Inferior parietal cortex (tissue), 1 donor: ENCODE results near the gene PRDM5.

Experiments
- DNase-seq: peaks from one replicate; pipeline ENCODE4 v3.0.0-alpha.2; 2016; ENCODE audit errors: extremely low spot score

PRDM5 gene

DNA sequence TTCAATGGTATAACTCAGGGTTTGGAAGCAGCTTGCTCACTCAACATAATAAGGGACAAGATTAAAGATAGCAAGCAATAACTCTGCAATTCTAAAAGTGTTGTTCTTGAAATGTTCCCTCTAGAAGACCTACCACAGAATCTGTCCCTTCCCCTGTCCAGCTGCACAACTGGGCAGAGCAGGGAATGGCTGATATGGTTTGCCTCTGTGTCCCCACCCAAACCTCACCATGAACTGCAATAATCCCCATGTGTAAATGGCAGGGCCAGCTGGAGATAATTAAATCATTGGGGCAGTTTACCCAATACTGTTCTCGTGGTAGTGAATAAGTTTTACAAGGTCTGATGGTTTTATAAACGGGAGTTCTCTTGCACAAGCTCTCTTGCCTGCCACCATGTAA, 19.1 kb downstream of the PRDM5 start:
- no peak for DNase-seq

DNA sequence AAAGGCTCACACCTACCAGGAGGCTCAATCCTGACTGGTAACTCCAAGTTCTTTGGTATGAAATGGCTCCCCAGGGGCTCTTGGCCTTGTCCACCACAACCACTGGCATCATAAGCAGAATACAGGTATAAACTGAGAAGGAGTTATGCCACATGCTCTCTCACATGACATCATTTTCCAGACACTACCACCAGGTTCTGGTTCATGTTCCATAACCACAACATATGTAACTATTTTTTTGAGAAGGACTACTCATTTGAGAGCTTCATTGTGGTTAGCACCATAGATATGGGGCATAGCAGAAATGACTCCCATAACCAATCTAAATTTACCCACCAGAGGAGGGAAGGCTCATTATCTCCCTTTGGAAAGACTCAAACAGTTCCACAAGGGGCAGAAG, 19.6 kb downstream of the PRDM5 start:
- DNase-seq, result no peak

DNA sequence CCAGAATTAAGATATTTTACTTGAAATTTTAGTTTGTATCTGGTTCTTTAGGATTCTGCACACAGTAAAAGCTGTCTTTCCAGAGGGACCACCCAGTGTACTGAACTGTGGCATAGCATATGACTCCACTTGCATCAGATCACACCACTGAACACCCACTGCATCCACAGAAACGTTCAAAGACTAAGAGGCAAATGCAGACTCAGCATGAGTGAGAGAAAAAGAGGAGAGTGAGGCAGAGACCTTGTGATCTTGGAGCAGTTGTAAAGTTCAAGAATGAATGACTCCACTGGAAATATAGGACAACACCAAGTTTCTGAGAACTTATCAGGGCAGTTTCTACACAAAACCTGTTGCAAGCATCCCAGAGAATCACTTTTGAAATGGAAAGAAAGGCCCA, 20.8 kb downstream of the PRDM5 start:
- DNase-seq, result no peak

GRCh38 chr4:120897981-120898719, 24.4 kb downstream of the PRDM5 start:
- no peak for DNase-seq

- no peak for DNase-seq
Observed at GRCh38 chr4:120895554-120895953, 27.0 kb downstream of the PRDM5 start.

DNA sequence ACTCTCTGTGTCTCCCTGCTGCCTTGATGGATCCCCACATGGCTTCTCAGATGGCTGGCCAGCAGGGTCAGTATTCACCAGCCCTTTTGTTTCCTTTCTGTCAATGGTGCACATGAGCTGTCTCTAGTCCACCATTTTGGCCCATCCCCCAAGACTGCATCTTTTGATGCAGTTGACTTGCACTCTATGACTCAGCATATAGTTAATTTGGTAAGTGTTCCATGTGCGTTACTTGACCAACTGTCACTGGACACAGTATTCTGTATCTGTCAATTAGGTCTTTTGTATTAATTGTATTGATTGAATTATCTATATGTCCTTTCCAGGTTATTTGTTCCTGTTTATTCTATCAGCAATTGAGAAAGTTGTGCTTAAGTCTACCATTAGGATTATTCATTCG, 29.2 kb downstream of the PRDM5 start:
- DNase-seq, result no peak

DNA sequence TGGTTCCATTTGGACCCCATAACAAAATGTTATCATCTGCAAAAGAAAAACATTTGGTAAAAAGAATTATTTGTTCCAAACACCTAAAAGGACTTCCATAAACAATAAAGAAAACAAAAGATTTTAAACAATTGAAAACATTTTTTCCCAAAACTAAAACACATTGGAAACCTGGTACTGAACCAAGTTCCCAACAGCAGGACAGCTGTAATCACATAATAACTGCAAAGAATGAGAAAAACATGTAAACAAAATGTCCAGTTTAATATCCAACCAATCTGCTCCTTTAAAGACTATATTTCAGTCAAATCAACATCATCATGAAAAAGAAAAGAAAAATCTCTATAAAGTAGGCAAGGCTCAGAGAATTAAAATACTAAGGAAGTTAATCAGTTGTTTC, 36.3 kb downstream of the PRDM5 start:
- DNase-seq, result no peak

DNA sequence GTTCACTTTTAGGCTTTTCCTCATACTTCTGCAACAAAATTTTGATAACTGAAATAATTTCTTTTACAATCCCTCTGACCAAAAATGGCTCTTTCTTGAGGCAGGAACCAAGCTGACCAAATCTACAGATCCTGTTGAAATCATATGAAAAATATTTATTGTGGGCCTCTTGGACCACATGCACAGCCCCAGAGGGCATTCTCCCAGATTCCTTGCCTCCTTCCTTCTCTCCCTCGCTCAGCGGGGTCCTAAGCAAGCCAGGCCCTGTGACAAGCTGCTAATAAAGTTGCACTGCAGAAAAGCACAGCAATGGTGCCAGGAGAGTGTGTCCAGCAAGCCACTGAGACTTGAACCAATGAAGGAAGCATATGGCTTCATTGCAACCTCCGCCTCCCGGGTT, 40.7 kb downstream of the PRDM5 start:
- DNase-seq, result no peak

- DNase-seq, result no peak
Observed at GRCh38 chr4:120881351-120881750, 41.2 kb downstream of the PRDM5 start.

DNA sequence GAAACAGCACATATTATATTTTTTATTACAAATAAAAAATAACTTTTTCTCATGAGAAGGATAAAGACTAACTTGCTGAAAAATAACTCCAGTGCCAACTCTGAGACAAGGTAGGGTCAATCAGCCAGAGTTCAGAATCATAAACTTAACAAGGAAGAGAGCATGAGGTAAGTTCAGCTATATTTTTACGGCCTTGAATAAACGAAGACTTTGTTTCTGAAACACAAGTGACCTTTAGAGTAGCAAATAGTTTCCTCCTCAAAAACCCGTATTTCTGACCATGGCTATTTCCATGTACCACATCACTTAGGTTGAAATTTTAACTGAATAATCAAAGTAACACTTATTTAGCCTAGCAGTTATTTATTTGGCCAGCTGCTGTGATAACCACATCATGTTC, 45.5 kb downstream of the PRDM5 start:
- no peak for DNase-seq

DNA sequence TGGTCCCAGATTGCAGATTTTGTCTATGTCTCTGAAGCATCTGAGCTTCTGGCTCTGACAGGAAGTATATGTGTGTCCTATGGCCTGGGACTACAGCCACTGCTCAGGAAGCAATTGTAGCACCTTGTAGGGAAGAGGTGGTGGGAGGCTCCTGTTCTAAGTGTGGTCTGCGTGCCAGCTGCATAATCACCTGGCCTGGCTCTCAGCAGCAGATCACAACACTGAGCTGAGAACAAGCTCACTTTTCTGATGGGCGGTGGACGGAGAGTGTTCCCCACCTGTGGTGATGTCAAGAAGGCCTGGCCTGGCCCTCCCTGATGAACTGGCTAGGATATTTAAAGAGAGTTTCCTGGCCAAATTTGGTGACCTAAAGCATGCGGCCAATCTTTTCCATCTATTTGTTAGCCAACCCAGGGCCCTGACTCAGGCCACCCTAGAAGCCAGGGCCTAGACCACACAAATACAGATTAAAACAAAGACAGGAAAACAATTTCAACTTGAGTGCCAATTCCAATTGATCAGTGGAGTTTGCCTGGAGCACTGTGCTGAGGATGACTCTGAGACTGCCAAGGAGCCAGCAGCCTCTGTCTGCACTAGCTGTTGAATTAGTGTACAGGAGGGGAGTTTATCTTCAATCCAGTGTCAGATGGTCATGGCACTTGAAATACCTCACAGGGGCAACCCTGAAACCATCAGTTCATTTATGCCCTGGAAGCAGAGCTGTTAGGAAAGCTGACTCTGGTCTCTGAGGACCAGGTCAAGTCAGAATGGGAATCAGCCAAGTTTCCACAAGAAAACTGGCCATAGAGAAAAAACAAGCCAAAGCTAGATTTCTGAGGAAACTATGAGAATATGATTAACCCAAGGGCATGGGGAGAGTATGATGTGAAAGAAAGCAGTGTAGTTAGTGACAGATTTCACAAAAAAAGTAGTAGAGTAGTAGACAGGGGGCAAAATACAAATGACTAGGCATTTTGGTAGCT, 47.4 kb downstream of the PRDM5 start:
- no peak for DNase-seq

DNA sequence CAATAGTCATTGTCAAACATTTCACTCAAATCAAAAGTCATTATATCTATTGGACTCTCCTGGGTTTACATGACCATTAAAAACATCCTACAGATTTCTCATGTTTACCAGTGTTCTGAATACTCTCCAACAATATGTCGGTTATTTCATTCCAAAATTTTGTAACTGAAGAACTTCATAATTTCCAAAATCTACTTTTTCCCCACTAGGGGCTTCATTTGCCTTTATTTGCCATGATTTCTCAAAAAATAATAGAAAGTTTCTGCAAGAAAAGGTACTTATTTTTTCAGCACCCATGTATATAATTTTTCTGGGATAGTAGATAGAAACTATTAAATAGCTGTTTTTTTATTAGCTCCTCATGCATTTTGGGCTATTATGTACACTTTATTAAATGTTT, 49.0 kb downstream of the PRDM5 start:
- no peak for DNase-seq

- DNase-seq, result no peak
Observed at GRCh38 chr4:120871173-120871572, 51.4 kb downstream of the PRDM5 start.

GRCh38 chr4:120870279-120870673, 52.2 kb downstream of the PRDM5 start:
- DNase-seq, result no peak

DNA sequence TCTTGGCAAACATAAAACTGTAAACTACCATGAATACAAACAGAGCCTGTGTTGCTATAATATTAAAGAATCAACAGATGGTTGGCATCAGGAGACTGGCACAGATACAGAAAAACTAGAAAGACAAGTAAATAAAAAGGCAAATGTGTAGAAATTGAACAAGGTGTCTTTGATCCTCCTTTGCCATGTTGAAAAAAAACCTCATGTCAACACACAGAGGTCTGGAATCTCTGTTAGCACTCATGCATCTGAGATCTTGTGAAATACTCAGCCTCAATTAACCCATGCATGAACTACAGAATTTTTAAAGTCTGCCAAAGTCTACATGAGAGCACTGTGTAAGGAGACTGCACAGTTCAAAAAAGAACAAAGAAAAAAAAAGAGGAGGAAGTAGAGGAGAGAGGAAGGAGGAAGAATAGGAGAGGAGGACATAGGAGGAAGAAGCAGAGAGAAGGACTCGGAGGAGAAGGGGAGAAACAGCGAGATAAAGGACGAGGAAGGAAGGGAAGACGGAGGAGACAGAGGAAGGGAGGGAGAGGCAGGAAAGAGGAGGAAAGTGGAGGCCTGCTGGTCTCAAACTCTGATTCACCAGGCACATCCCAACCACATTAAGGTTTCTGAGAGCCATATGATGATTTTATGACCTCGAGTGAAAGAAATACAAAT, 52.8 kb downstream of the PRDM5 start:
- DNase-seq, result no peak

DNA sequence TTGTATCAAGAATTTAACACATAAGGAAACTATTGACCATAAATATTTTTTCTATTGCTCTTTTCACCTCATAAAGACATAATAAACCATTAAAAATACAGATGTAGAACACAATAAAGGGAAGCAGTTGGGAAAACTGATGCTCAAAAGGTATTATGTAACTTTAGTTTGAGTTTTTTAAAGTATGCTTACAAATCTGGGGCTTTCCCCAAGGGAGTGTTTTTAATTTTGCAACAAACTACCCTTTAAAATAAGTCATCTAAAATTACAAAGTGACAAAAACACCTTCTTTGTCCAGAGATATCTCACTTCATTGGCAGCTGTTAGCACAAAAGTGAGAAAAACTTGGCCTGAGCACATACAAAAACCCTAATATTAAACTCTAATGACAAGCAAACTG, 55.0 kb downstream of the PRDM5 start:
- no peak for DNase-seq

DNA sequence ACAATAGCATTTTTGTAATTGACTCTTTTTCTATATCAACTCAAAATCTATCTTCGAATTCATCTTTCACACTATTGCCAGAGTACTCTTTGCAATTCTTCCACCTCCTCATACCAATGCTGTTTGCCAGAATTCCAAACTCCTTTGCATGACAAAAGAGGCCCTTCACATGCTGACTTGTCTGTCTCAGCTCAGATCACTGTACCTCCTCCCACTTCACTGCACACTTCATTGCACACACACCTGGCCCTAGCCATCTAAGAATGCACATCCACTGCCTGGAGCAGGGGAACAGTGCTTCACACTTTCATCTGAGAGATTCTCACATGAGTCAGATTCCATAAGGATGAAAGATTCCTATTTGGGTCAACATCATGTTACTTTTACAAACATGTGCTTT, 56.5 kb downstream of the PRDM5 start:
- no peak for DNase-seq

GRCh38 chr4:120864969-120865368, 57.6 kb downstream of the PRDM5 start:
- DNase-seq, result no peak

DNA sequence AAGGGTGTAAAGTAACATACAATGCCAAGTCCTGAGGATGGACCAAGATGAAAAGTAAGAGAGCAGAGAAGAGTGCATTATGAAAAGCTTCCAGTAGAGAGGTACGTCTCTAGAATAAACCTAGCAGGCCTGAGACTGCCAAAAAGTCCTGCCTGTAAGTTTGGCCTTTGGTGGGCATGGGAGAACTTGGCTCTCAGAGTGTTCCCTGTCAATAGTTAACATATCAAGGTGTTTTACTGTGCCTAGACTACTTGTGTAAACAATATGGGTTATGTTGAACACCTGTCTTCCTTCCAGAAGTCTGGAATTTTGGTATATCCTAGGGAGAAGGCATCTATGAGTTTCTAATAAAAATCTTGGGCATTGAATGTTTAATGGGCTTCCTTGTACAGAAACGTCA, 60.1 kb downstream of the PRDM5 start:
- no peak for DNase-seq

GRCh38 chr4:120861852-120862251, 60.7 kb downstream of the PRDM5 start:
- no peak for DNase-seq

DNA sequence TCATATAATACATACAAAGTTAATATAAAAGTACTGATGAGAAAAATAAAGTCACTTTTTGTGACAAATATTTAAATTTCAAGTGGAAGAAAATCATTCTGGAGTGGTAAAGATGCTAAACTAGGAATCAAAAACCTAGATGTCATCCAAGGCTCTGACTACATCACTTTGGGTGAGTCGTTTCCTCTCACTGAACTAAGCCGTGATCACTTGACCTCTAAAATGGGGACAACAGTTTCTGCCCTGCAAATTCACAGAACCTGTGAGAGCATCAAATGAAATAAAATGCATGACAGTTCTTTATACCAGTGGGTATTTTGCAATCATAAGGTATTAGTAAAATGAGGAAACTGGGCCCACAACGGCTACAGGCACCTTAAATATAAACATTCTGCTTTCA, 63.8 kb downstream of the PRDM5 start:
- DNase-seq, result no peak

DNA sequence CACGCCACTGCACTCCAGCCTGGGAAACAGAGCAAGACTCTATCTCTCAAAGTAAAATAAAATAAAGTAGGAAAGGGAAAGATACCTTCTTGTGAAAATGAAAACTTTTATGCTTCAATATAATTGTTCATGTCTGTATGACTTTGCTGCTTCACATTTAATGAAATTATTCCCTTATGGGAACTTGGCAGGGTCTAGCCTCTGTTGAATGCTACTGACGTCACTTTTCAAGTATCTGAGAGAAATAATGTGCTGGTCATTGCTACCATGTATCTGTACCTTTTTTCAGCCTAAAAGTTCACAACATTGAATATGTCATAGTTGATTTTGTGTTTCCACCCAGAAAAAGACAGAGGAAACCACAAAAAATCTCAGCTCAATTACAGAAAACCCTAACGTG, 65.2 kb downstream of the PRDM5 start:
- DNase-seq, result no peak

DNA sequence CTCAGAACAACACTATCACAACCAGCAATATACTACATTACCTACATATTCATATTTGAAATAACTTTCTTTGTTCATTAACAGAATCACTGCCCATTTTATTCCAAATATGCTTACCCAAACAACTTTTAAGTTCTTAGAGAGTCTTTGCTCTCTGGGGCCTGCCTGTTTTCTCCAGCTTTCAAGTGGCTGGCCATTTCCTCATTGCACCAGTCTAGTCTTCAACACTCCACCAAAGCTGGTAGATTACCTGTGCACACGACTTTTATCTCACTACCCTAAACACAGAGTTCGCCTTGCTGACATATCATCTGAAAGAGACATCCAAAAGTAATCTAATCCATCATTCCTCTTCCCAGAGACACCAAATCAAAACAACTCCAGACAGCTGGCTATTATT, 66.2 kb downstream of the PRDM5 start:
- no peak for DNase-seq
